Vagina (tissue), 2 donors: ENCODE data around the gene CHST11. TPM values are rescaled to one million over a fixed set of nuclear protein-coding genes. Genes with fewer than 3 reads are reported as not detected.

Source experiments
- DNase-seq, 2 donors: peaks; one replicate each; pipeline ENCODE4 v3.0.0-alpha.2; 2017; ENCODE audit errors: extremely low spot score in 2 of 2
- H3K27ac ChIP-seq: fragments of 200-600 bp; sonication (generic); one replicate; pipeline ENCODE4 v1.5.1; 2019
- H3K27me3 ChIP-seq: fragments of 200-600 bp; sonication (generic); one replicate; pipeline ENCODE4 v1.5.1; 2019
- H3K36me3 ChIP-seq, 2 donors: fragments of 200-600 bp; sonication (generic); one replicate each; pipeline ENCODE4 v1.5.1; 2017 to 2019
- H3K4me1 ChIP-seq: fragments of 200-600 bp; sonication (generic); one replicate; pipeline ENCODE4 v1.5.1; 2019
- H3K4me3 ChIP-seq, 2 donors: fragments of 200-600 bp; sonication (generic); 1 replicate in 1 of 2; 2 replicates in 1 of 2; pipeline ENCODE4 v1.5.1; 2016 to 2019
- H3K9me3 ChIP-seq: fragments of 200-600 bp; sonication (generic); one replicate; pipeline ENCODE4 v1.5.1; 2019
- POLR2A ChIP-seq, 2 donors: fragments of 450-650 bp; IDR thresholded peaks; one replicate each; pipeline ENCODE4 v1.6.1; 2017; ENCODE audit warnings: antibody characterized with exemption in 2 of 2, mild to moderate bottlenecking in 2 of 2, moderate library complexity in 2 of 2
- POLR2AphosphoS5 ChIP-seq, 2 donors: sonication (generic); formaldehyde crosslinking; IDR thresholded peaks; one replicate each; pipeline ENCODE4 v1.9.0; 2017; ENCODE audit warnings: antibody characterized with exemption in 2 of 2, mild to moderate bottlenecking in 2 of 2, low read depth in 1 of 2; ENCODE audit not compliant: insufficient read depth in 1 of 2
- intact Hi-C: fragments of 100-400 bp; cut with DNase I; formaldehyde crosslinking; loops from one replicate; pipeline ENCODE4 v1.15.1; 2023
- total RNA-seq: library from RNA; depleted of rRNA; stranded (reverse); fragments of >200 nt; gene quantifications from one replicate; pipeline ENCODE4 v1.2.3, GENCODE V29; 2016
- TF ChIP-seq, protein P1 (sequence below), 3 experiments: fragments of 450-650 bp in 2 of 3; fragments of 200-600 bp in 1 of 3; sonication (generic) in 1 of 3; IDR thresholded peaks; one replicate each; pipeline ENCODE4 v1.5.1; 2017 to 2019; ENCODE audit warnings: antibody characterized with exemption in 3 of 3, mild to moderate bottlenecking in 2 of 3, moderate library complexity in 2 of 3

The CHST11 gene
- total RNA-seq, 1 donor from 2014 or later = 40.0 TPM

DNA sequence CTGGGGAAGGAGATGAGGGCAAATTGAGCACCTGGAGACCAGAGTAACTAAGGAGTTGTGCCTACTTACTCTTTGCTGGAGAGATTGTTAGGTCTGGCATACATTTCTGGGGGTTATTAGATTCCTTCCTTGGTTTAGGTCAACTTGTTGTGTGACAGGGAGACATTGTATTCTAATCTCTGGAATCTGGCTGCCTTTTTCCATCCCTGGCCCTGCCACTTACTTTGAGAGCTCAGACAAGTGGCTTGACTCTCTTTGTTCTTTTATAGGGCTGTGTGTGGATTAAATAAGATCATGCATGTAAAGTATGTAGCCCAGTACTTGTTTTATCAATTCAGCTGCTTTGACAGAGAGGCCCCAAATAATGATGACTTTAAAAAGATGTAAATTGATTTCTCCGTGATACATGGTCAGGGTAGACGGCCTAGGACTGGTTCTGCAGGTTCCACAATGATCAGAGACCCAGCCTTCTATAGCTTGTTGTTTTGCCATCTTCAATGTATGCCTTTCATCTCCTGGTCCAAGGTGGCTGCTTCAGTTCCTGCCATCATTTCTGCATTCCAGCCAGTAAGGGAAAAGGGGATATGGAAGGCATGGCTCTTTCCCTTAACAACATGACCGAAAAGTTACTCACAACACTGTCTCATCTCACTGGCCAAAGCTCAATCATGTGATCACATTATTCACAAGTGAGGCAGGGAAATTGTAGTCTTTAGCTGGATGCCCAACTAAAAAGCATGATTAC, 72.6 kb downstream of the CHST11 start:
- no peak for TF ChIP-seq POLR2AphosphoS5 (IDR thresholded peaks at IDR 0.05; ENCODE audit: insufficient read depth in 1 of 2, low read depth in 1 of 2)
- TF ChIP-seq, protein P1, sequence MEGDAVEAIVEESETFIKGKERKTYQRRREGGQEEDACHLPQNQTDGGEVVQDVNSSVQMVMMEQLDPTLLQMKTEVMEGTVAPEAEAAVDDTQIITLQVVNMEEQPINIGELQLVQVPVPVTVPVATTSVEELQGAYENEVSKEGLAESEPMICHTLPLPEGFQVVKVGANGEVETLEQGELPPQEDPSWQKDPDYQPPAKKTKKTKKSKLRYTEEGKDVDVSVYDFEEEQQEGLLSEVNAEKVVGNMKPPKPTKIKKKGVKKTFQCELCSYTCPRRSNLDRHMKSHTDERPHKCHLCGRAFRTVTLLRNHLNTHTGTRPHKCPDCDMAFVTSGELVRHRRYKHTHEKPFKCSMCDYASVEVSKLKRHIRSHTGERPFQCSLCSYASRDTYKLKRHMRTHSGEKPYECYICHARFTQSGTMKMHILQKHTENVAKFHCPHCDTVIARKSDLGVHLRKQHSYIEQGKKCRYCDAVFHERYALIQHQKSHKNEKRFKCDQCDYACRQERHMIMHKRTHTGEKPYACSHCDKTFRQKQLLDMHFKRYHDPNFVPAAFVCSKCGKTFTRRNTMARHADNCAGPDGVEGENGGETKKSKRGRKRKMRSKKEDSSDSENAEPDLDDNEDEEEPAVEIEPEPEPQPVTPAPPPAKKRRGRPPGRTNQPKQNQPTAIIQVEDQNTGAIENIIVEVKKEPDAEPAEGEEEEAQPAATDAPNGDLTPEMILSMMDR (IDR thresholded peaks at IDR 0.05) = no peak
- intact Hi-C loops = no loop called here
- H3K4me1 ChIP-seq = no peaks in the 10 kb centered on the region
- H3K27ac ChIP-seq = no peak overlapping the region
- H3K27me3 ChIP-seq = no peaks in the 10 kb centered on the region
- H3K4me3 ChIP-seq = no peak overlapping the region
- H3K9me3 ChIP-seq = no peaks in the 10 kb centered on the region
- DNase-seq = no peak
- H3K36me3 ChIP-seq = no peaks in the 10 kb centered on the region

DNA sequence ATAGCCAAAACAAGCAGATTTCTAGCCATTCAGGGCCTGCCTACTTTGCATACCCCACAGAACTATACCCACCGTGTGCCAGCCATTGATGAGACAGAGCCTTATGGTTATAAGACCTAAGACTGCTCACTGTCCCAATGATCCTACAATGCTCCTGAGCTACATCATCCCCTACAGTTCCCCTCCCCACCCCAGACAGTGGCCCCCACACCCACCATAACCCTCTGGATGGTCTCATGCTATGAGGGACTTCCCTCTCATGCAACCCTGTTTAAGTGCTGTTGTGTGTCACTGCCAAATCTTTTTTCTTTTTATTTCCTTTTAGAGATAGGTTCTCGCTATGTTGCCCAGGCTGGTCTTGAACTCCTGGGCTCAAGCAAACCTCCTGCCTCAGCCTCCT, 75.9 kb downstream of the CHST11 start:
- no peak overlapping the region for H3K27ac ChIP-seq
- intact Hi-C loops = no loop called here
- TF ChIP-seq POLR2A (IDR thresholded peaks at IDR 0.05) (no peak), POLR2AphosphoS5 (IDR thresholded peaks at IDR 0.05; ENCODE audit: insufficient read depth in 1 of 2, low read depth in 1 of 2) (no peak)
- TF ChIP-seq, protein P1 (IDR thresholded peaks at IDR 0.05) = no peak
- H3K36me3 ChIP-seq = no peaks in the 10 kb centered on the region
- no peaks in the 10 kb centered on the region for H3K9me3 ChIP-seq
- H3K4me3 ChIP-seq = no peak overlapping the region
- H3K27me3 ChIP-seq = no peaks in the 10 kb centered on the region
- H3K4me1 ChIP-seq = peaks cover 12% of the 10 kb centered on the region
- DNase-seq = no peak

DNA sequence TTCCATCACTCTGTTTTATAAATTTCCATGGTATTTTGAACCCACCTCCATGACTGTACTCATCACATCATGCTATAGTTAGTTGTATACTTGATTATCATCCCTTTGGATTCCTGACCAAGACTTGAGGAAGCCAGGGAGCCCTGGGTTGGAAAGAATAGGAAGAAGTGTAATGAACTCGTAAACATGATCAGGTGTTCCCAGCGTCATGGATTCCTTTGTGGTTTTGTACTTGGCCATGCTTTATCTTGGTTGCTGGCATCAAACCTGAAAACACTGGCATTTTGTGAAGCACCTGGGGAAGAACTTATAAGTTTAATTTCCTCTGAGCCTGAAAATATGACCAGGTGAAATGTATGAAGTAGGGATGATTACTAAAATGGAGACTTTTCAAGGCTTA, 76.4 kb downstream of the CHST11 start:
- Histone ChIP-seq H3K9me3 (no peaks in the 10 kb centered on the region), H3K27me3 (no peaks in the 10 kb centered on the region), H3K4me3 (no peak overlapping the region), H3K36me3 (no peaks in the 10 kb centered on the region), H3K27ac (no peak overlapping the region), H3K4me1 (peaks cover 12% of the 10 kb centered on the region)
- TF ChIP-seq POLR2A (IDR thresholded peaks at IDR 0.05) (no peak), POLR2AphosphoS5 (IDR thresholded peaks at IDR 0.05; ENCODE audit: insufficient read depth in 1 of 2, low read depth in 1 of 2) (no peak)
- TF ChIP-seq, protein P1 (IDR thresholded peaks at IDR 0.05) = no peak
- no peak for DNase-seq
- intact Hi-C loops = no loop called here

DNA sequence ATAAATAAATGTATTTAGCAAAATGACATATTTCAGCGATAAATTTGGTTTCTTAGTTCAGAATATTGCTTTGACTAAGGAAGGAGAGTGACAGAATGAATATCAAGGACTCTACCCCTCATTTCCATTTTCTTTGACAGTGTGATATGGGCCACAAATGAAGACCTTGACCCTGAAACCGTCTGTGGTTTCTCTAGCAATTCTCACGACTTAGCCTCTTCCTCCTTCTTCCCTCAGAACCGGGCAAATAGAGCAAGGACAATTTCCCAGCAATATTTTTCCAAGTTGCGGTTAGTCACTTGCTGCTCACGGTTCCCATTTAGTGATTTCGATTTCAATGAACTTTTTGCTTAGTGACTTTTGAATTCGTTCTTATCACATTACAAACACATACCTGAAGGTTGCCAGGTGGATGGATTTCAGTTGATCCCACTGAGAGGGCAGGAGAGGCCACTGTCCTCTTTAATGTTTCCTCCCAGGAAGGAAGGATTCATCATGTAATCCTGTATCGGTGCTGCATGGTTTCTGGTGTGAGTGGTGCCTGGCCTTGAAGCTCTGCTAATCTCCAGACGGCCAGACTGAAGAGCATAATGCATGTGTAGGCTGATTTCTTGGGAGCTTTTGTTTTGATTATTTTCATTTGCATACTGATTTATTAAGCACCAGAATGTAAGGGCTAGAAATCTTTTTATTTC, 77.6 kb downstream of the CHST11 start:
- H3K27me3 ChIP-seq = no peaks in the 10 kb centered on the region
- TF ChIP-seq POLR2A (IDR thresholded peaks at IDR 0.05) (no peak), POLR2AphosphoS5 (IDR thresholded peaks at IDR 0.05; ENCODE audit: insufficient read depth in 1 of 2, low read depth in 1 of 2) (no peak)
- TF ChIP-seq, protein P1 (IDR thresholded peaks at IDR 0.05) = no peak
- no peak overlapping the region for H3K27ac ChIP-seq
- peaks cover 12% of the 10 kb centered on the region for H3K4me1 ChIP-seq
- intact Hi-C loops = no loop called here
- H3K4me3 ChIP-seq = no peak overlapping the region
- no peaks in the 10 kb centered on the region for H3K9me3 ChIP-seq
- no peaks in the 10 kb centered on the region for H3K36me3 ChIP-seq
- DNase-seq = no peak

DNA sequence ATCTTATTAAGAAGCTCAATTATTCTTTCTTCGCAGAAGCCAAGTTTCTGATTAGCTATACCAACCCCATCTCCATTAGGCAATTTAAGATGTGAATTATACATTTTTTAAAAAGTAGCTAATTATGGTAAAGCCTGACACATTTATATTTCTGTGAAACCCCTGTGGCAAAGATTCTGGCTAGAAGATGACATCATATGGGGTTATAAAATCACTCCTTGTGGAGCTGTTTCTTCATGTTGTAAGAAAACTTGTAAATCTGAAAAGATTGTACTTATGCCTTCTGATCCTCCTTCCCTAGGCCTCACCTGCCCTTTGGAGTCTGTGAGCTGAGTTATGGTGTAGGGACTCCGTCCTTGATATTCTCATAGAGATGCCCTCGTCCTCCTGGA, 78.1 kb downstream of the CHST11 start:
- intact Hi-C loops = no loop called here
- TF ChIP-seq POLR2A (IDR thresholded peaks at IDR 0.05) (no peak), POLR2AphosphoS5 (IDR thresholded peaks at IDR 0.05; ENCODE audit: insufficient read depth in 1 of 2, low read depth in 1 of 2) (no peak)
- TF ChIP-seq, protein P1 (IDR thresholded peaks at IDR 0.05) = no peak
- no peaks in the 10 kb centered on the region for H3K9me3 ChIP-seq

More for the DNA sequence above, 78.1 kb downstream of the CHST11 start:
- no peak overlapping the region for H3K4me3 ChIP-seq
- peaks cover 12% of the 10 kb centered on the region for H3K4me1 ChIP-seq
- DNase-seq = no peak
- H3K36me3 ChIP-seq = no peaks in the 10 kb centered on the region
- no peaks in the 10 kb centered on the region for H3K27me3 ChIP-seq
- no peak overlapping the region for H3K27ac ChIP-seq
